ENCODE results near the gene TPRG1L.

The TPRG1L gene

DNA sequence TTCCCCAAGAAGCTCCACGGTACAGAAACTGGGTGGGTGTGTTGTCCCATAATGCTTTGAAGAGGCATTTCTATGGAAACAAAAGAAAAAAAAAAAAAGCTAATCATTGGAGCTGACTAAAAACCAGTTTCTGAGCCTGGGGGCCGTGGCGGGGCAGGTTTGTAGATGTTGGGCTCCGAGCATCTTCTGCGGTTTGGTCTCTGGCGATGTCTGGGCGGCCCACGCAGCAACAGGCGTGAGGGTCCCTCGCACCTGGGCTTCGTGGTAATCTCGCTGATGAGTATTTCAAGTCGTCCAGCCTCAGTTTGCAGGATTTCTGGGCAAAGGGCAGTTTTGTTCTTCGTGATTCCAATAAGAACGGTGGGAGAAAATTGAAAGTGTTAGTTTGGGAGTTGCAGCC, 34.3 kb downstream of the TPRG1L start:
- in situ Hi-C loops (cut with MboI; ENCODE audit: low sequenced_read_pairs) = no loop called here

DNA sequence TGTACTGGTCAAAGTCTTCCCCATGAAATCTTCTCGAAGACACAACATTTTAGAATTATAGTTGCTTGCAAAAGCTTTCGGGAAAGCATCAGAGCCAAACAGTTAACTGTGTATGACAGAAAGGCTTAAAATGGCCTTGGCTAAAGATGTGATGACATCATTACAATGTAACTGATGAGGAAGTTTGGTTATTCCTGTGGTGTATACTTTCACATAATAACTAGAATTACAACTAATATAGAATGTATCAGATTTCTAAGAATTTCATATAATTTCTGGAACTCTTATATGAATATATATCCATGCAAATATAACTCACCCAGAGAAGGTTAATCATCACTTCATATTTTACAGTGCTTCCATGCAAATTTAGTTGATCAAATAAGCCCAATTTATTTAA, 35.9 kb downstream of the TPRG1L start:
- in situ Hi-C loops (cut with MboI; ENCODE audit: low sequenced_read_pairs) = no loop called here

DNA sequence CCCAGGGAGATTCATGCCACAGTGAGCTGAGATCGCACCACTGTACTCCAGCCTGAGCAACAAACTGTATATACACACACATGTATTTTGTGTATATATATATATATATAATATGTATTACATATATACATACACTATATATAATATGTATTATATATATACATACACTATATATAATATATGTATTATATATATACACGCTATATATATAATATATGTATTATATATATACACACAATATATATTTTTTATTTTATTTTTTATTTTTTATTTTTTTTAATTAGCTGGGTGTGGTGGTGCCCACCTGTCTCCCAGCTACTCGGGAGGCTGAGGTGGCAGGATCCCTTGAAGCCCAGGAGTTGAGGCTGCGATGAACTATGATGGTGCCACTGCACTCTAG, 36.8 kb downstream of the TPRG1L start:
- in situ Hi-C loops (cut with MboI; ENCODE audit: low sequenced_read_pairs) = no loop called here

DNA sequence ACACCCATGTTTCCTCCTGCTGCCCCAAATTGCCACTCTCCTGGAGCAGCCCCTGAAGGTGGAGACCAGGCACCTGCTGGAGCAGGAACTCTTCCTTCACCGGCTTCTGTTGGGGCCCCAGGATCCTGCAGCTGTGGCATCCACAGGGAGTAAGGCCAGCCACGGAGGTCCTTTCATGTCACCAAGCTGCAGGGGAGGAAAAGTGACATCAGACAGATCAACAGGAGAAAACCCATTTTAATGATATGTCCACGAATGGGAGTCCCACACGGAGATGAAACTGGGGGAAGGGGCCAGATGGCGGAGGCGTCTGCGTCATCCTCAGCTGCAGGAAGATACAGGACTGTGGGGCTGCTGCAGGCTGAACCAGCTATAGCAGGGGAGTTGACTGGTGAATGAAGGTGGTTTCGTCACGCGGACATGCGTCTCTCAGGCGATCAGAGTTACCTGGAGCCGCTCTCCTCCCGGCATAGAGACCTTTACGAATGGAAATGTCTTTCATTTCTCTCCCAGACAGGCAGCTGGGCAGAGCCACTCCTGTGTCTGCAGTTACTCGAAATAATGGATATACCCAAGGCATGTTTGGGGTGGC, 37.4 kb downstream of the TPRG1L start:
- in situ Hi-C loops (cut with MboI; ENCODE audit: low sequenced_read_pairs) = no loop called here

DNA sequence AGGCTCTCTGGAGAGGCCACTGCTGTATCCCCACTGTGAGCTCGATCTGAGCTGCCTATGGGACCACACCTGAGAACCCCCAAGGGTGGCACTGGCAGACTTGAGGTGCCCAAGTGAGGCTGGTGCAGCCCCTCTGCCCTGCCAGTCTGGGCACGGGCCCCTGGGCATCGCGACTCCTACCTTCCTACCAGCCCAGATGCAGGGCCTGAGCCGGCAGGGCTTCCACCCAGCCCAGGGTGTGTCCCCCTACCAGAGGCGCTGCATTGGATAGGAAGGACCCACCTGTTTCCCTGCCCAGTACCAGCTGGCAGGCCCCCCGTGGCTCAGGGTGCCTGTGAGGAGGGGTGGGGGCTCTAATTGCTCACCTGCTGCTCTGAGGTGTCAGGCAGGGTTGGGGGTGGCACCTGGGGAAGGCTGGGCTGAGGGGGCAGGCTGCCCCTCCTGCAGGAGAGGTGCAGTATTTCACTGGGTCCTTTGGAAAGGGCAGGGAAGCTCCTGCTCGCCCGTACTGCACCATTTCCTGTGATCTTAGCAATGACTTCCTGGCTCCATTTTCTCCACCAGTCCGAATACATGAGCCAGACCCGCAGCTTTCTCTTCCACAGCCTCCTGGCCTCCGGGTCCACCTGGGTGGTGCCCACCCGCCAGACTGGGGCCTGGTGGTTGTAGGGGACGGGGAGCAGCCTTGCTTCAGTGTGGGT, 39.3 kb downstream of the TPRG1L start:
- in situ Hi-C loops (cut with MboI; ENCODE audit: low sequenced_read_pairs) = no loop called here

DNA sequence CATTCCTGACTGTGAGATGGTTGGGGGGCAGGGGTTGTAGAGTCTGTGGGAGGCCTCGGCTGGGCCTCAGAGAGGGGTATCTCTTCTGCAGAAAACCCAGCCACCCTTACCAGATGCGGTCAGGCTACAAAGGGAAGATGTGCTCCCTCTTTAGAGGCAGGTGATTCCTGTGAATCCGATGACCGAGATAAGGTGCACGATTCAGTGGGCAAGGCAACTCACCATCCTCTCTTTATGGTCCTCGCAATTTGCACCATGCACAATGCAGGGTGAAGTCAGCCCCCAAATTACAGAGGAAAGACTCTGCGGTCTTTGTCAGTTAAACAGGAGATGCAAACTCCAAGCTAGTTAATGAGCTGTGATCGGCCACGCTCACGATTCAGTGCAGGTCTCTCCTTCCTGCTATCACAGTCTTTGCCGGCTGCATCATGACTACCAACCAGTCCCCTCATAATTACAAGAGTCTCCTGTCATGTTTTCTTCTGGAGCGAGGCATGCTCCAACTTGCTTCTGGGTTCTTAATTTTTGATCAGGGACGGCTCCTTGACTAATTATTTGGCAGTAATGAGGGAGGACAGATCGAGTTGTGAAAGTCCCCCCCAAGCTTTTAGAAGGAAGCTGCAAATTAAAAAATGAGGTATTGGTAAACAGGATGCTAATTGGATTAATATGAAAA, 40.0 kb downstream of the TPRG1L start:
- in situ Hi-C loops (cut with MboI; ENCODE audit: low sequenced_read_pairs) = no loop called here

DNA sequence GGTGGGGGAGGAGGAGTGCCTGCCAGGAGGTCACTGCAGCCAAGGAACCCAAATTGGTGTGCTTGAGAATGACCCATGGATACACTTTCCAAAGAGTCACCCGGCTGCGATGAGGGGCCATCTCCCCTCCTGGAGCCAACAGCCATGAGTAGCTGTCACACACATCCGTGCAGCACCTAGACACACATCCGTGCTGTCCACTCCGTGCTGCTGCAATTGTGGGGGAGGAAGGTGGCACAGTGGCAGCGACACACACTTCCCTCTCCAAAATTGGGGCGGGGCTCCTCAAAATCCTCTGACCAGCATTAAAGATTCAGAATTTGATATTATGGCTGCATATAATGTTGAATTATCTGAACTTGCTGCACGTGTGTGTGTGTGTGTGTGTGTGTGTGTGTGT, 43.3 kb downstream of the TPRG1L start:
- in situ Hi-C loops (cut with MboI; ENCODE audit: low sequenced_read_pairs) = no loop called here

DNA sequence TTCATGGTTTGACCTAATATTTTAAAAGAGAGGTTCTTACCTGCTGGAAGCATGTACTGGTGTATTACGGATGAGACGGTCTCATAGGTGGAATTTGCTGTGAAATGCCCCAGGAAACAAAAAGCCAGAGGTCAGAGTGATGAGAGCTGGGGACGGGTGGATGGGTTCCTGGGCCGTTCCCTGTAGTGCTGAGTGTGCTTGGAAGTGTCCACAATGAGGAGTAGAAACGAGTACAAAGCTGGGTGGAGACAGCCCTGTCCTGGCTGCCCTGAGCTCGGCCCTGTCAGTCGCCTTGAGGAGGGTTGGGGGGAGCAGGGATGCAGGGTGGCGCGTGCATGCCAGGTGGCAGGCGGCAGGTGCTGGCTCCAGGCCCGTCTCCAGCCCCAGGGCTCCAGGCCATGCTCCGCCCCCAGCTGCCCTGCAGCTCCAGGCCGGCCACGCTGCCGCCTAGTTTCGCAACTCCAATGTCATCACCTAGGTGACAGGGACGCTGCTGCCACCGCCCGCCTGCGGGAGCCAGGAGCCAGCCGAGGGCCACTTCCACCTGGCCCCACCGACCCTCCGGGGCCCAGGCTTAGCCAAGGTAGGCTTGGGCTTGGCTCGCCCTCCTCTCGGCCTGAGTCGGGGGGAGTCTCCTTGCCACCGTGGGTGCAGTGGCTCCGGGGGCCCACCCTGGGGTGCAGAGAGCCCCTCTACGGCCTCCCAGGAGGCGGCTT, 43.9 kb downstream of the TPRG1L start:
- in situ Hi-C loops (cut with MboI; ENCODE audit: low sequenced_read_pairs) = no loop called here

DNA sequence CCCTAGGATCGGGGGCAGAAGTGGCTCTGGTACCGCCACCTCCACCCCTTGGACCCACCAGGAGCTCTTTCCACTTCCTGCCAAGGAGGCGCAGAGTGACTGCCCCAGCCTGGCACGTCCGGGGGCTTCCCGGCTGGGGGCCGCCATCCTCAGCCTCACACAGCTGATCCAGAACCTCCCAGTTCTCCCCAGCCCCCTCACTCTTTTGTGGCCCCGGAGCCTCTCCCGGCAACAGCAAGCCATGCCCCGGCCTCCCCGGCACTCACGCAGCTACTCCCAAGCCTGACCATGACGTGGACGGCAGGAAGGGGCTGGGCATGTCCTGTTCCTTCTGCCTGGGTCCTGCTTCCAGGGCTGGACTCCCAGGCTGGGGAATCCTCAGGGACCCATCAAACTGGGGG, 44.6 kb downstream of the TPRG1L start:
- in situ Hi-C loops (cut with MboI; ENCODE audit: low sequenced_read_pairs) = no loop called here

DNA sequence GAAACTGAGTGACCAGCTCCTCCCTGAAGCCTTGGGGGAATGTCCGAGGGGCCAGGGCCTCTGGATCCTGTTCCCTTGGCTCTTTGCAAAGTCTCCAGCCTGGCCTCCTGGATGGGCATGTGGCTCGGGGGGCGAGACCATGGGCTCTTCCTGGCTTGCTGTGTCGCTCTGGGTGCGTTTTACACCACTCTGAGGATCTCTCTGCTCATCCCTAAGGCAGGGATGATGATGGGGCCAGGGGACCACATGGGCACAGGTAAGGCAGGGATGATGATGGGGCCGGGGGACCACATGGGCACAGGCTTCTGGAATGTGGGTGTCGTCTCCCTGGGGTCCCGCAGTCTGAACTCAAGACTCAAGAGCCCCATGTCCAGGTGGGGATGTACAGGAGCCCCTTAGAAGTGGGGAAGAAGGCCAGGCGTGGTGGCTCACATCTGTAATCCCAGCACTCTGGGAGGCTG, 45.2 kb downstream of the TPRG1L start:
- in situ Hi-C loops (cut with MboI; ENCODE audit: low sequenced_read_pairs) = no loop called here

DNA sequence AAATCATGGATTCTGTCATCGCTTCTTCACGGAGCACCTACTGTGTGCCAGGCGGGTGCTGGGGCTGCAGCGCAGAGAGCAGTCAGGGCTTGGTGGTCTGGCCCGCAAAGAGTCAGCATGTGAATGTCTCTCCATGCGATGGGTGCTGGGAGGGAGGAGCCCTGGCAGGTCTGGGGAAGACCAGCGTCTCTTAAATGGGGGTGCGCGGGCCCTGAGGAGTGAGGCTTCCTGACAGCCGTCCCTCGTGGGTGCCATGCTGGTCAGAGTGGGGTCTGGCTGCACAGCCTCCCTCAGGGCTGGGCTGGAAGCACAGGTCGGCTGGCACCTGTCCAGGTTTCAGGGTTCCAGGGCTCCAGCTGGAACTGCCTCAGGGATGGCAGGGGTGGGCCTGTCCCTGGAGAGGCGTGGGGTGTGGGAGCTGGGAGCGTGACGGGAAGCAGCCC, 46.0 kb downstream of the TPRG1L start:
- in situ Hi-C loops (cut with MboI; ENCODE audit: low sequenced_read_pairs) = no loop called here

DNA sequence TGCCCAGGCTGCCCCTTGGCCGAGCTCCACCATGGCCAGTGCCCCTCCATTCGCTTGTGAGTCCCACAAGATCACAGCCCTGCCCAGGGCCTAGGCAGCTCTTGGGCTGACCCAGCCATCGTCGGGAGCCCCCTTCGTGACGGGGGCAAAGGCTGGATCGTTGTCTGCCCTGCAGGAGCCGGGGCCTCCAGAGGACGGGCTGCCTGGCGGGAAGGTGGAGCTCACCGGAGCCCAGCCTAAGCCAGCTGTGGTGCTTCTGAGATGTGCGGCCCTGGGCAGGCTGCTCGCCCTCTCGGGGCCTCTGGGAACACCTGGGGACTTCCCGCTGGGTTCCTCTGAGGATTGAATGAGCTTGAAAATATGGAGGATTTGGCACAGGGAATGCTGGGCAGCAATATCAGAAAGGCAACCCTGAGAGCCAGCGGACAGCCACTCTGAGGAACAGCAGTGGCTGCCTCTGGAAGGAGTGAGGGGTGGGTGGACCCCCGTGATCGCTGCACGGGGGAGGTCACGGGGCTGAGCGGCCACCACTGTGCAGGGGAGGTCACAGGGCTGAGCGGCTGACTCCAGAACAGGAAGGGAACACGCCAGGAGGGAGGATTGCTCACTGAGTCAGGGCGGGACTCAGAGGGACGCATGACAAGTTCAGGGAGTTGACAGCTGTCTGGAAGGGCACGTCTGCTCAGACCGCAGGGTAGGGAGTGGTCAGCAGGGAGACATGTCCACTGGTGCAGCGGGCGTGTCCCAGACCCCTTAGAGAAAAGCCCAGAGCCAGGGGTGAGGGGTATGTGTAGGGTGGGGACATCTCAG, 46.8 kb downstream of the TPRG1L start:
- in situ Hi-C loops (cut with MboI; ENCODE audit: low sequenced_read_pairs) = no loop called here

DNA sequence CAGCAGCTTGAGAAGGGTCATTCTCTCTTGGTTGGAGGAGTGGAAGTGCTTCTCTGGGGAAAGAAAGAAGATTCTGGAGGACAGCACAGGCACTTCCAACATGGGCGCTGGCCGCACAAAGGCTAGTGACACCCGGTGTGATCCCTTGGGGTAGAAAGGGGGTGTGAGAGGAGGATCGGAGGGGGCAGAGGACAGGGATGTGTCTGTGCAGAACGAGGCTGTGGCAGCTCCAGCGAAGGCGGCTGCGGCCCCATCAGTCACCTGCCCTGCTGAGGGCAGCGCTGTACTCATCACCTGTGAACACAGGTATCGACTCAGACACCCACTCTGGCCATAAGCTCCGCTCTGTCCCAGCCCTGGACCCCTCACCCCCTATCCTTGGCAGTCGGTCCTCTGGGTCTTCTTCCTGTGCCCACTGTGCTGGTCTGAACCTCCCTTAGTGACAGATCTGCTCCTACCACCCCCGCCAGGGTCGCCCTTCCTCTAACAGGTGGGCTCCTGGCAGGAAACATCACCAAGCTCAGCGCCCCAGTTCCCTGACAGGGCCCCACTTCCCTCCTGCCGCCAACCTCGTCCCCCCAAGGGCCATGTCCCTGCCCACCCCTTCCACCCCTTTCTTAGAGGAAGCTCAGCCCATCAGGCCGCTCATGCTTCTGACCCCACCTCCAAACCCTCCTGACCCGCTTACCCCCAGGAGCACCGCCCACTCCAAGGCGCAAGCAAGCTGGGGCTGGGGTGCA, 47.6 kb downstream of the TPRG1L start:
- in situ Hi-C loops (cut with MboI; ENCODE audit: low sequenced_read_pairs) = no loop called here

DNA sequence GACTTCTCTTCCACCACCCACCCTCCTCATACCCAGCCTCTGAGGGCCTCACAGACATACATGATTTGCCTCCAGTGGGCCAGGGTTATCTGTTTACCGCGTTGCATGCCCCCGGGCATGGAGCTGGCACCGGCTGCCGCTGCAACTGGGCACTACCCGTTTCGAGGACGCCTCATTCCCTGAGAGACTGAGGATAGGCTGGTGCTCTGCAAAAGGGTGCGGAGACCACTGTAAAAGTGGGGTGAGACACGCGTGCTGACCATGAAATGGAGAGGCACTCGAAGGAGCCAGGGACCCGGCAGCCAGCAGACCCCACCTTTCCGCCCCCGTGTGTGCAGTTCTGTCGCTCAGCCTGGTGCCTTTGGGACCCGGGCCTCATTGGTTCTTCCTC, 48.2 kb downstream of the TPRG1L start:
- in situ Hi-C loops (cut with MboI; ENCODE audit: low sequenced_read_pairs) = no loop called here

DNA sequence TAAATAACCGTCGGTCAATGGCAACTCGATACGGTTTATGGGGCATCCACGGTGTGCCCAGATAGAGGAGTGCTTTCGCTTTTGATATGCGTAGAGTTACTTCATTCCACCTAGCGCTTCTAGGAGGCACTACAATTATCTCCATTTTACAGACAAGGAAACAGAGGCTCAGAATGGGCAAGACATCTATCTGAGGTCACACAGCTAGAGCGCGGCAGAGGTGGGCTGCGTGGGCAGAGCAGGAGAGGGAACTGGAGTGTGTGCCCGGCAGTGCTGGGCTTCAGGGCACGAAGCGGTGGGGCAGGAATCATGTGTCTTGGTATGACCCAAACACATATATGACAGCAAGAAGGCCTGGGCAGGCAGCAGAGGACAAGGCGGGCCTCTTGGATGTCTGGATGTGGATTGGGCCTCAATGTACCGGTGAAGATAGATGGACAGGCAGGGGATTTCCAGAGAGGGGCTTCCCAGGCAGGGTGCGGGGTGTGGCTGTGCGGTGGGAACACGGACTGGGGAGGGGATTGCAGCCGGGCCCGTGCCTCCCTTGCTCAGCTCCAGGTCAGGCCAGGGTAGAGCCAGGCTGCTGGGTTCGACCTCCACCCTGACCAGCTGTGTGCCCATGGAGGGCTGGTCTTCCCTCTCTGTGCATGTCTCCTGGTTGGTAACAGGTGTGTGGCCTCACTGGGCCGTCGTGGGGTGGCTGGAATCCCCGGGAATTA, 48.7 kb downstream of the TPRG1L start:
- in situ Hi-C loops (cut with MboI; ENCODE audit: low sequenced_read_pairs) = no loop called here

DNA sequence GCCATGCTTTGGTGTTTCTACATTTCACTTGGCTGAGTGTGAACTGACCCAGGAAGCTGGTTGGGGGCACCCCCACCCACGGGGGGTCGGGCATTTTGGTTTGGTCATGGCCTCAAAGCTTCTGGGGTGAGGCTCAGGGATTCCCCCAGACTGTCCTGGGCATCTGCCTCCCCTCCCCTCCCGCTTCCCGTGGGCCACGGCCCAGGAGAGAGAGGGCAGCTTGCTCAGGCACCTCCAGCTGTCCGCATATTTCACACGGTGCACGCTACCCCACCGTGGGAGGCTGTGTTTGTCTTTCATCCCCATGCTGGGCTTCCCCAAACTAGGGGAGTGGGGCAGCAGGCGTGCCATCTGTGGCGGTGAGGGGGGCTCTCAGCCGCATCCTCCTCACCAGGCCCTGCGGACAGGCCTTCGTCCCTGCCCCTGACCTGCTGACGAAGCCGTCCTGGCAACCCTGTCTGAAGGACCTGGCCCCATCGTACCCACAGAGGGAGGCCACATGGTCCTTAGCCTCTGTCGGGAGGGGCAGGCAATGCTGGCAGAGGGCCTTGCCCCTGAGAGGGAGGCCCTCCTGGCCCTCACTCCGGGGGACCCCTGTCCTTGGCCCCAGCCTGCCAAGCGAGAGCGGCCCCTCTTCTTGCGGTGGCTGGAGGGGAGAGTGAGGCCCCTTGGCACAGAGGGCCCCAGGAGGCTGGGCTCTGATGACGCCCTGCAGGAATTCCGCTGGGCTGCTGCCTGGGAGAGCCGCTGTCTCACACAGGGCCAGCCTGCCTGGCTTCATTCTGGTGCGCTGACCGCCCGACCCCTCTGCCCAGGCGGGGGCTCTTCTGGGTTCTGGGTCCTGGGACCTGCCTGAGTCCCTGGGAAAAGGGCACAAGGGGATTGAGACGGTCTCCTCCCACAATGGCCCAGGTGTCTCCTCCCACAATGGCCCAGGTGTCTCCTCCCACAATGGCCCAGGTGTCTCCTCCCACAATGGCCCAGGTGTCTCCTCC, 49.6 kb downstream of the TPRG1L start:
- in situ Hi-C loops (cut with MboI; ENCODE audit: low sequenced_read_pairs) = no loop called here

DNA sequence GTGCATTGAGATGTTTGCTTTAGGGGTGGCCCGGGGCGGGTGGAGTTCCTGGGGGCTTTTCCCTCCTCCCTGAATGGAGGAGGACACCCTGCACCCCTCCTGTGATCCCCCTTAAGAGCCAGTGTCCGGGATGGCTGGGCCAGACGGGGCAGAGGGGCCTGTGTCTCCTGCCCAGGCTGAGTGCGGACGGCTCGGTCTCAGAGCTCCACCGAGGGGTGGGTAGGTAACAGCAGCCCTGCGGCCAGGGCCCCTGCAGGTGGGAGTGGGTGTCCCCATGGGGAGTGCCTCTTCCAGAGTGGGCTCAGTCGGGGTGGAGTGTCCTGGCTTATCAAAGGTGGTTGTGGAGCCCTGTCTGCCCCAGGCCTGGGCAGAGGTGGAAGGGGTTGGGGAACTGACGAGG, 50.6 kb downstream of the TPRG1L start:
- in situ Hi-C loops (cut with MboI; ENCODE audit: low sequenced_read_pairs) = no loop called here
